ENCODE results near the gene TMA7. TPM values are rescaled to one million over a fixed set of nuclear protein-coding genes. Genes with fewer than 3 reads are reported as not detected.

Gene TMA7
- total and polyA plus RNA-seq, 2 of the 13 experiments (the other 11 are each of a cell fraction or from before 2014, with no cell fraction given) = 100 to 486 TPM

GRCh38 chr3:48431224-48432029 is 8.6 kb upstream of the TMA7 start (continued):
- TF ChIP-seq CREM (IDR thresholded peaks at IDR 0.05) = peak; percentile 78
- no peak for TF ChIP-seq CREM (CRISPR knock-in tag; IDR thresholded peaks at IDR 0.05)
- peak; percentile 99 for TF ChIP-seq NR2F6 (IDR thresholded peaks at IDR 0.05)
- TF ChIP-seq NR2F6 (CRISPR knock-in tag; IDR thresholded peaks at IDR 0.05) = peak; percentile 100
- peak; percentile 78; the same call in 1 of the 2 replicates for TF ChIP-seq DMAP1 (CRISPR knock-in tag; IDR thresholded peaks at IDR 0.05)
- peak; percentile 88 for TF ChIP-seq FOXP4 (CRISPR knock-in tag; IDR thresholded peaks at IDR 0.05)
- TF ChIP-seq ZNF614 (CRISPR knock-in tag; IDR thresholded peaks at IDR 0.05; ENCODE audit: borderline replicate concordance) = peak; percentile 47; the same call in 1 of the 2 replicates
- peak; percentile 63 for TF ChIP-seq ZSCAN21 (CRISPR knock-in tag; IDR thresholded peaks at IDR 0.05; ENCODE audit: borderline replicate concordance)
- no peak for TF ChIP-seq ZNF530 (CRISPR knock-in tag; IDR thresholded peaks at IDR 0.05; ENCODE audit: low read depth)
- TF ChIP-seq AHDC1 (CRISPR knock-in tag; IDR thresholded peaks at IDR 0.05; ENCODE audit: borderline replicate concordance) = peak; percentile 62; the same call in 1 of the 2 replicates
- no peak for TF ChIP-seq SMARCE1 (IDR thresholded peaks at IDR 0.05; ENCODE audit: borderline replicate concordance)
- peak; percentile 53; the same call in 1 of the 2 replicates for TF ChIP-seq ZFP1 (CRISPR knock-in tag; IDR thresholded peaks at IDR 0.05)
- TF ChIP-seq TRIM24 (CRISPR knock-in tag; IDR thresholded peaks at IDR 0.05) = no peak
- TF ChIP-seq TOPORS (CRISPR knock-in tag; IDR thresholded peaks at IDR 0.05) = 0 out of 2 replicates have a peak, but pooled peaks have one; percentile 14
- TF ChIP-seq SSRP1 (CRISPR knock-in tag; IDR thresholded peaks at IDR 0.05) = no peak; the same call in 1 of the 2 replicates
- TF ChIP-seq HMGXB4 (CRISPR knock-in tag; IDR thresholded peaks at IDR 0.05; ENCODE audit: borderline replicate concordance in 1 of 2, low read depth in 1 of 2) = peak in 1 of 2 experiments; percentile 20; a peak in 1 of 4 replicates
- no peak for TF ChIP-seq SMARCC2 (IDR thresholded peaks at IDR 0.05)
- peak; percentile 56; the same call in 1 of the 2 replicates for TF ChIP-seq NFKB2 (CRISPR knock-in tag; IDR thresholded peaks at IDR 0.05; ENCODE audit: borderline replicate concordance)
- no peak for TF ChIP-seq MNT (IDR thresholded peaks at IDR 0.05)
